CD4-positive, alpha-beta T cell treated with Interleukin-15 for 4 hours (primary cell): ENCODE results near the gene EIF3M.
A peak's percentile ranks its signal among the peaks of the same experiment; 100 is the strongest.
"Not testable (repeated sequence)": the region's sequence is repeated elsewhere in the genome, so short reads cannot be mapped to it uniquely, and the experiment has no call there.

Experiments used
- DNase-seq: peaks from one replicate; pipeline ENCODE4 v3.0.0-alpha.2; 2020; ENCODE audit warnings: low spot score

EIF3M gene

DNA sequence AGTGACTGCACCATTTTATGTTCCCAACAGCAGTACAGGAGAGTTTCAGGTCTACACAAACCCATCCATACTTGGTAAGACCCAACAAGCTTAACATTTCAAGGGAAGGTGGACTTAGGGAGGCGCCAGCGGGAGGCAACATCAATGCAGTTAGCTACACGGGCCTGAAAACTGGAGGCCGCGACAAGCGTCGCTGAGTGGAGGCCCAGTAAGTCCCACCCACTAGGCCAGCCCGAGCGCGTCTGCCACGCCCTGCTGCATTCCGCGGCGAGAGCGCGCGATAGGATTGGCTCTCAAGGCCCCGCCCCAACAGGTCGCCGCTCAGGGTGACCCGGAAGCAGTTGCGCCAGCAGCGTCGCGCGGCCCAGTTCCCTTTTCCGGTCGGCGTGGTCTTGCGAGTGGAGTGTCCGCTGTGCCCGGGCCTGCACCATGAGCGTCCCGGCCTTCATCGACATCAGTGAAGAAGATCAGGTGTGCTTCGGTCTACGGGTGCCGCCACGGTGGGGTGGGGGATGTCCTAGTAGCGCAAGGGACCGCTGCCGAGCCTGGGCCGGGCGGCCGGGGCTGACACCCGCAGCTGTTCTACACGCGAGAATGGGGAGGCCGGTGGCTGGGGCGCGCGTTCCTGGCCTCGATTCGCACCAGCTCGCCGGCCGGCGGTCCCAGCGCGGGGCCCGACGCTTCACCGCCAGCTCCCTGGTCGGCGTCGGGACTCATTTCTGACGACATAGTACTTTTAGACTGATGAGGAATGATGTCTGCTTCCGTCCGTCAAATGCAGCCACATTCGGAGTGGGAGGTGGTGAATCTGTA is at the start of gene EIF3M:
EIF3M (plus strand) TSS at position 373 of the 813 bp plus-strand sequence; CDS start at position 430, 57 bp downstream.
- peak; percentile 96 for DNase-seq

DNA sequence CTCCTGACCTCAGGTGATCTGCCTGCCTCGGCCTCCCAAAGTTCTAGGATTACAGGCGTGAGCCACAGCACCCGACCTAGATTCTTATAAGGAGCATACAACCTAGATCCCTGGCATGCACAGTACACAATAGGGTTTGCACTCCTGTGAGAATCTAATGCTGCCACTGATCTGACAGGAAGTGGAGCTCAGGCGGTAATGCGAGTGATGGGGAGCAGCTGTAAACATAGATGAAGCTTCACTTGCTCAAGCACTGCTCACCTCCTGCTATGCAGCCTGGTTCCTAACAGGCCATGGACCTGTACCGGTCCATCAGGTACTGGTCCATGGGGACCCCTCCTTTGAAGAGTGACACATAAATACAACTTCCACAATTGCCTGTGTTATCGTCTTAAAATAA is 44.8 kb upstream of the EIF3M start:
- no peak for DNase-seq

DNA sequence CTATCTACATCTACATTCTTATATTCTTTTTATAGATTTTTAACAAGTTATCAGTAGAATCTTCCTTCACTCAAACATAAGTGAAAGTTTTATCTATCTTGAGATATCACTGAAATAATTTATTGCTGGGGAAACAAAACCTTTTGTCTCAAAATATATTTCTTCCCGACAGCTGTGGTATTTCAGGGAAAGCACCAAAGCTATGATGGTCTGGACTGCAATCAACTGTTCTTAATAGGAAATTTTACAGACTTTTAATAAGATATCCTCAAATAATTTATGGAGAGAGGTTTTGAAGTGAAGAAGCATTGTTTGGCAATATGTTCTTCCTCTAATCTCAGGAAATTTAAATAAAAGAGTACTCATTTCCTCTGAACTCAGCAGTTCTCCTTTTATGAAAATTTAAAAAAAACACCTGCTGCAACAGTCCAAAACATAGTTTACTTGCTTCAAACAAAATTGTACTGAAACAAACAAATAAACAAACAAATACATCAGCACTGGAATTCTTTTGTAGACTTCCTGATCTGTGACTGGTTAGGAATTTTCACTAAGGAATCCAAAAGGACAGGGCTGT is 33.9 kb upstream of the EIF3M start:
- DNase-seq = no peak

DNA sequence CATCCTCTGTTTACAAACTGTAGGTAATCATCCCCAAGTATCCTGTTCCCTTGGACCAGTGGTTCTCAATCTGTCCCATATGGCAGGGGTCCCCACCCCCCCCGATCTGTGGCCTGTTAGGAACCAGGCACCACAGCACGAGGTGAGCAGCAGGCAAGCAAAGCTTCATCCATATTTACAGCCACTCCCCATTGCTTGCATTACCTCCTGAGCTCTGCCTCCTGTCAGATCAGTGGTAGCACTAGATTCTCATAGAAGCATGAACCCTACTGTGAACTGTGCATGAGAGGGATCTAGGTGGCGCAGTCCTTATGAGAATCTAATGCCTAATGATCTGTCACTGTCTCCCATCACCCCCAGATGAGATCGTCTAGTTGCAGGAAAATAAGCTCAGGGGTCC is 33.4 kb upstream of the EIF3M start:
- DNase-seq = no peak

DNA sequence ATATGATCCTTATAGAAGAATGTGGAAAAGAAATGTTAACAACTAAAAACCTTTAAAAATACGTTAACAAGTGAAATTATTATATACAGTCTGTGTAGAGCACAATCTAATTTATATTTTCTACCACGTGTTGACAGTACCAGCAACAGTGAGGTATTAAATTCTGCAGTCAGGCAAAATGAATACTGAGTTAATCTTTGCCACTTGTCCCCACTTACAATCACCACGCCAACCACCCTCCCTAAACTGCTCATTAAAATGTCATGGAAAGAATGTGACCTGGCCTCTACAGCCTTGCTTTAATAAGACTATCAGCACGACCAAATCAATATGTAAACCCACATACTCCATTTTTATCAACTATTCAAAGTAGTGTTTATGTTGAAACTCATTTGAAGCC is 28.5 kb upstream of the EIF3M start:
- no peak for DNase-seq

DNA sequence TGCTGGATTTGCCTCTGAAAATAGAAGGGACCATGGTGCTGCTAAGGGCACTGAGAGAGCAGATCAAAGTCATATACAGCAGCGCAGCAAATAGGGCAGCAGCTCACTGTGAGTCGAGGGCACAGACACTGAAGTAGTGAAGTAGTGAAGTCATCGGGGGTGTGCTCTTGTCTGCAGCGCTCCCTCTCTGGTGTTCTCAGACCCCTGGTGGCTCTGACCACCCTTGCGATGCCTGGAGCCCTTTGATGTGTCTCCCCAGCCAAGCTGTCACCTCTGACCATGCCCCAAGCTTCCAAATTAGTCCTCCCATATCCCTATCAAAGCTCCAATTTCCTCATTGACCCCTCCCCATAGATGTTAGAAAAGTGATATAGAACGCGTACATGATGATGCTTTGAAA is 27.7 kb upstream of the EIF3M start:
- no peak for DNase-seq

DNA sequence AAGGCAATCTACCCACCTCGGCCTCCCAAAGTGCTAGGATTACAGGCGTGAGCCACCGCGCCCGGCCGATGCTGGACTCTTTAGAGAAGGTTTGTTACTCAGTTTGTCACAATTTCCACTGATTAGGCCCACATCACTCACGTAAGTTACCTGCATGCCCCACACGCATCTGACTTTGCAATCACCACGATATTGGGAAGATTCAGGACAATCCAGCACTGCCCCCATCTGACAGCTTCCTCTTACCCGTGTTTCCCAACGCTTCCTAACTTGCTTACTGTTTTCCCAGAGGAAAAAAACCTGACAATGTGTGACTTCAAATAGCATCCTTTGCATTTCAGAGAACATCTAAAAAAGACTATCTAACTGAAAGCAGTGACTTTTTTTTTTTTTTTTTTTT is 21.8 kb upstream of the EIF3M start:
- DNase-seq = no peak

DNA sequence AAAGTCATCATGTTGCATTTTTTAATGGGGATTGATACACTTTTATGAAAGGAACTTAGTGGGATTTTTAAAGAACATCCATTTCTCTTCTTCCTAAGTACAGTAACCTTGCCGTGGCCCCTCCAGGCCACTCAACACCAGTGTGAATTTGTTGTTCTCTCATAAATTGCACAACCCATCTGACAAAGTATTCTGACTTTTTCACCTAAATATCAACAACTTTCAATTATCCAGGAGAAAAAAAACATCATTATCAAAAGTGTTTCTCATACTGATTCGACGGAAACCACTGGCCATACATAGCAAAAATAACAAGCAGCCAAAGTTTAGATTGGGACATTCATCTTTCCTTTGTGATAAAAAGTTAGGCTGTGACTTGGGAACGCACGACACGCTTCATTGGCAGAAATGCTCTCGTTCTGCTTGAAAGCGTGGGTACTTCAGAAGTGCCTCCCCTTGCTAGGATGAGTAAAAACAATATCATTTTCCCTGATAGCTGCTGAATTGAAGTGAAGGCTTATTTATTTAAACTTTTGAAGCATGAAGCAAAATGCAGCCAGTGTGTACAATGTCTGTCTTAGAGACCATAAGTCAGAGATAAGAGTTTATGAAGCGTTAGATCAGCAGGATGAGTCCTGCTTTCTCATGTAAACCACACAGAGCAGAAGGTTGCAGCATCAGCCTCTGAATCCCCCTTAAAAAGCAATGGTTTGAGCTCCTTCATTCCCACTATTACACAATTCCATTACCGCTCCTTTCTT is 20.6 kb upstream of the EIF3M start:
- no peak for DNase-seq

DNA sequence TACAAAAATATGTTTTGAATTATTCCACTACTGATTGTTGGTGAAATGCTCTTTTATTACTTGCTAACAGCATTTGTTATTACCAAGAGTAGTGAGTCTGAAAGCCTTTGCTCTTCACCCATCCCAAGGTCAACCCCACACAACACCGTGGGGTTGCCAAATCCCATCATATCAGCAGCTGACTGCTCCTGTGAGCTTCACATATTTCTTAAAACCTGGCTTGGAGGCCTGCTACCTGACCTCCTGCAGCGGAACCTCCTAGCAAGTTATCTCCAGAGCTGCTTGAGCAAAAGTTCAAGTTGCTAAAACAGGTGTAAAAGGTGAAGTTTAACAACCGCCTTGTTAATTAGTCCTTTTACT is 20.1 kb upstream of the EIF3M start:
- no peak for DNase-seq

DNA sequence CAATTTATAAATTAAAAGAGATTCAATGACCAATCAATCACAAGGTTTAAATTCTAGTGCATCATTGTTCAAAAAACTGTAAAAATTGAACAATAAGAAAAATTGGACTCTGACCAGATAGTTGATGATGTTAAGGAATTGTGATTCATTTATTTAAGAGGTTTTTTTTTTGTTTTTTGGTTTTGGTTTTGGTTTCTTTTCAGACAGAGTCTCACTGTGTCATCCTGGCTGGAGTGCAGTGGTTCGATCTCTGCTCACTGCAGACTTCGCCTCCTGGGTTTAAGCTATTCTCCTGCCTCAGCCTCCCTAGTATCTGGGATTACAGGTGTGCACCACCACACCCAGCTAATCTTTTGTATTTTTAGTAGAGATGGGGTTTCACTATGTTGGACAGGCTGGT is 17.1 kb upstream of the EIF3M start:
- no peak for DNase-seq

DNA sequence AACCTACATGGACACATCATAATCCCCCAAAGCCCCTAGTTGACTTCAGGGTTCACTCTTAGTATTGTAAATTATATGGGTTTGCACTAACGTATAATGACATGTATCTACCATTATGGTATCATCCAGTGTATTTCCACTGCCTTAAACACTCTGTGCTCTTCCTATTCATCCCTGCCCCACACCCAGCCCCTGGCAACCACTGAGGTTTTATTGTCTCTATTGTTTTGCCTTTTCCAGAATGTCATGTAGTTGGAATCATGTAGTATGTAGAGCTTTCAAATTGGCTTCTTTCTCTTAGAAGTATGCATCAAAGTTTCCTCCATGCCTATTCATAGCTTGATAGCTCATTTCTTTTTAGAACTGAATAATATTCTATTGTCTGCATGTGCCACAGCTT is 16.5 kb upstream of the EIF3M start:
- DNase-seq = no peak

DNA sequence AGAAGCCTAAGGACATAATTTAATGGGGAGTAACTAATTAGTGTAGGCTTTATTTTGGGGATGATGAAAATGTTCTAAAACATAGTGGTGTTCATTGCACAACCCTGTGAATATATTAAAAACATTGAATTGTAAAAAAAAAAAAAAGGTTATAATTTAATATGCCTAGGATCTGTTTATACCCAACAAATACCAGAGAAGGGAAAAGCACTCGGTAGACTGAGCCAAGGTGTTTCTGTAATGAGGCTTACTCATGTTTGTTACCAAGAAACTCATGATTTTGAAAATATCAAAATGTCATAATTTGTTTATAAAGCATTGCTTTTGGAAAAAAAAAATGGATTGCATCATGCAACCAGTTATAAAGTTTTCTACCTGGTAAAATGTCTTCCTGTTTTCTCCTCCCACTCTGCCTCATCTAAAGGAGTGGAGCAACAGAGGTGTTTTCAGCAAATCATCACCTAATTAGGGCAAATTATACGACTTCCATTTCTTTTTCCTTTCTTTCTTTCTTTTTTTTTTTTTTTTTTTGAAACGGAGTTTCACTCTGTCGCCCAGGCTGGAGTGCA is 14.2 kb upstream of the EIF3M start:
- DNase-seq = no peak

DNA sequence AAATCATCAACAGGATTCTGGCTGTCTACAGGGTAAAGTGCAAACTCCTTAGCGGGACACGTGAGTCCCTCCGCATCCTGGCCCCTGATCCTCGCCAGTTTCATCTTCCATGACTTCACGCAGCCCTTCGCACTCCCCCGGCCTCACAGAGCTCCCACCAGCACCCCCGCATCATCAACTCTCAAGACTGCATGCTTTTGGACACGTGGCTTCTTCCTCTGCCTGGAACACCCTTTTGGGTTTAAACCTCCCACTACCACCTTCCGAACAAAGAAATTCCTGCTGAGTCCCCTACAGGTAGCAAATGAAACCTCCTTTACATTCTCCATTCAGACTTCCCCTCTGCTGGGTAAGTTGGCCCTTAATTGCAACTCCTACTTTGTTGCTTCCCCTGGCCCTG is 12.6 kb upstream of the EIF3M start:
- no peak for DNase-seq

DNA sequence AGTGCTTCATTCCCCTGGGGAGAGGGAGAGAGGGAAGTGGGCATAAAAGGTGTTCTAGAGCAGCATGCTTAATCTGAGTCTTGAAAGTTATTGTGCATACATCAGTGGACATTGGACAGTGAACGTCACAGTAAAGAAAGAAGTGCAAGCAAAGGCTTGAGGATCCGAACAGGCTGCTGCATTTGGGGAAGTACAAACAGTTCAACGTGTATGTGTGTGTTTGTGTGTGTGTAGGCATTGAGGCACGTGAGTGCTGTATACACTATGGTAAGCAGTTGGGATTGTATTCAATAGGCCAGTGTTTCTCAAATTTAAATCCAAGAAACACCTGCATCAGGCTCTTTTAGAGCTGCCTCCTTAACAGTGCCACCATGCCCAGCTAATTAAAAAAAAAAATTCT is 10.4 kb upstream of the EIF3M start:
- DNase-seq = no peak

DNA sequence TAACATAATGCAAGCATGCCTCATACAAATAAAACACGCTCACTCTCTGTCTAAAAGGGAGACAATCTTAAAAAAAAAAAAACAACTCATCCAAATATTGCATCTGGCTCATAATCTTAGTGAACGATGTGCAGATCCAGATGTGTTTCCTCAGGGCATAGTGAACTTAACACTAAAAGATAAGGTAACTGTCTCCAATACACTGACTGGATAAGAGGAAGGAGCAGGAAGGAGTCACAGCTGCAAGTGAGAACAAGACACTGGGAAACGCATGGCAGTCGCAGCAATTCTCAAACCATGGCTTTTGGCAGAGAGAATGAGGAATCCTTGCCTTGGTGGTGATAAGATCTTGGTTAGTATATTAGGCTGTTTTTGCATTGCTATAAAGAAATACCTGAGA is 9.2 kb upstream of the EIF3M start:
- no peak for DNase-seq

DNA sequence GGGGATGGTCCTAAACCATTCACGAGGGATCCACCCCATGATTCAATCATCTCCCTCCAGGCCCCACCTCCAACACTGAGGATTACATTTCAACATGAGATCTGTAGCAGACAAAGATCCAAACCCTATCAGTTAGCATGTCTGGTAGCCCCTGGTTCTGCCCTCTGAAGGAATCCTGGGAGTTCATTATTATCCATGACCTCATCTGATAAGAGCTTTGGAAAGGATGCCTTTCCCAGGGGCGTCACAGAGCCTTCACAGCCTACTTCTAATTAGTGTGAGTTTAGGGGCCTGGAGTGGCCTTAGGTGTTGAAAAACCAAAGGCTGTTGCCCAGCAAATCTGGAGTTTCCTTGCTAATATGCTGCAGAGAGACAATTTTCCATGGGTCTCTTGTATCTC is 8.6 kb upstream of the EIF3M start:
- no peak for DNase-seq

DNA sequence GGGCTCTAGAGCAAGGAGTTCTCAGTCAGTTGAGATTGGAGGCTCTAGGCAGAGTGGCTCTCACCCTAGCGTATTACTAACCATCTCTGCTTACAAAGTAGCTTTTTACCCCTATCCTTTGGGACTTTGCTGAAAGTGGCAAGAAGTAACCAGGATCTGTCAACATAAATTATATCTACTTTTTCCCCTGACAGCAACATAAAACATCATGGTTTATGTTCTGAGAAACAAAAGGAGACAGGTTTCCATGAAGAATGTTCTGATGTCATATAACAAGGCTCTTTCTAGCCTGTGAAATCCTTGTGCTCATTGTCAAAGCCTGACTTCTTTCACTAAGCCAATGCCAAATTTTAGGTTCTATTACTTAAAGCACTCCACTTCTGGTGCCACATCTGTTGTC is 7.2 kb upstream of the EIF3M start:
- DNase-seq = no peak

DNA sequence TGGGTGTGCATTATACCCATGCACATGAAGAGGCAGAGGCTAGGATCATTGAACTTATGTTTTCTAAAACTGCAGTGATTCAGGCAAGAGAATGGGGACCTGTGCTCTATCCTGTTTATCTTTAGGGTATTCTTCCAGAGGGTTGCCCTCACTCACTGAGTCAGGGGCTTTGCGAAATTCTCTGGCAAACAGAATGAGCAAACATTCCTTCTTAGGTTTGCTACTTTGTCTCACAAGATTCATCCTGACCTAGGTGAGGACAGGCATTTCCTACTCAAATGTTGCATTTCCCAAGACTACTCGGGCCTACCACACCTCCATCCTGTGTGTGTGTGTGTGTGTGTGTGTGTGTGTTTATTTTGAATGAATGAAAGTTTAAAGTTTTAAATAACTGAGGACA is 2.7 kb upstream of the EIF3M start:
- no peak for DNase-seq

DNA sequence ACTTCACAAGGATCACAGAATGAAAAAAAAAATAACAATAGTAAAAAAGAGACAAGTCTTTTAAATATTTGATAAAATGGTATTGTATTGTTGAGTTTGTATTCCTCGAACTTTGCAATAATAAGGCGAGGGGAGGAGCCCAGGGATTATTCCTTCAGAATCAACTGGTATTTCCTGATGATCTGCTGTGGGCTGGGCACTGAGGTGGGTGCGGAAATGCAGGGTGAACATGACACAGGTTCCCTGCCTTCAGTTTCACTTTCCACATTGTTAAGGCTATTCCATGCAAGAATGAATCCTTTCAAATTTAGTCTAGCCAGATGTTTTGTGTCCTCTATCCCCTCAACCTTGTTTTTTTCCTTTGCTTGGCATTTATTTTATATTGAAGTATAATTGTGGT is 2.1 kb upstream of the EIF3M start:
- DNase-seq = no peak

DNA sequence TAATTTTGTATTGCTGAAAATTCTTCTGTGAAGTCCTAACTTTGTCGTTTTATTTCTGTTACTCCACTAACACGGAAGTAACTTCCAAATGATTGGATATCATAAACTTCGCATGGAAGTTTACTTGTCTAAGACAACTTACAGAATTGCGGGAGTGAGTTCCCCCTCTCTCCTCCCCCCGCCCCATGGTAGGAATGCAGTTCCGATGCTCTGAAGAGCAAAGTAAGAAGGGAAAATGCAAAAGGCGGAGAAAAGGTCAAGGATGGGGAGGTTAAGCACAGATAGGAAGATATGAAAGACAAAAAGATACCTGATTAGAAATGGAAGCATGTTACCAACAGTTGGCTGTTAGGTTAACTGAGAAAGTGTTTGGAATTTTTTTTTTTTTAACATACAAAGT is 1.3 kb downstream of the EIF3M start:
- DNase-seq = no peak

DNA sequence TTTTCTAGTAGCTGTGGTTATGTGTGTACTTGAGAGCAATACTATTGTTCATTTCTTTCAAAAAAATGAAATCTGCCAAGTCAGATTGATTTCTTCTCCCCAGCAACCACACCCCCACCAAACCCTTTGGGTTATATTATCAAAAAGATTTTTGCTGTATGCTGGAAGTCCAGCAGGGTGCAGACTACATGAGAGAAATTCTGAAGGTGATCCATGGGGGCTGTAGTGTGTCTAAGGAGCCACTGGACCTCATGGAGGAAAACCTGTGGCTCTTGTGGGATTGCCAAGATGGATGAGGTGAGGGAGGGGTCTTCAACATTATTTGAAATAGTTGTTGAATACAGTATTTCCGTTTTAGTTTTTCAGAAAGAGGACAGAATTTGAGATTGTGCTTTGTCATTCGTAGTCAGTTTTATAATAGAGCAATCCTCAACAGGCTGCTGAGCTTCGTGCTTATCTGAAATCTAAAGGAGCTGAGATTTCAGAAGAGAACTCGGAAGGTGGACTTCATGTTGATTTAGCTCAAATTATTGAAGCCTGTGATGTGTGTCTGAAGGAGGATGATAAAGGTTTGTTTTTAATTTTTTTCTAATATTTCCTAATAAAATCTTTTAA is 3.1 kb downstream of the EIF3M start:
- DNase-seq = no peak

DNA sequence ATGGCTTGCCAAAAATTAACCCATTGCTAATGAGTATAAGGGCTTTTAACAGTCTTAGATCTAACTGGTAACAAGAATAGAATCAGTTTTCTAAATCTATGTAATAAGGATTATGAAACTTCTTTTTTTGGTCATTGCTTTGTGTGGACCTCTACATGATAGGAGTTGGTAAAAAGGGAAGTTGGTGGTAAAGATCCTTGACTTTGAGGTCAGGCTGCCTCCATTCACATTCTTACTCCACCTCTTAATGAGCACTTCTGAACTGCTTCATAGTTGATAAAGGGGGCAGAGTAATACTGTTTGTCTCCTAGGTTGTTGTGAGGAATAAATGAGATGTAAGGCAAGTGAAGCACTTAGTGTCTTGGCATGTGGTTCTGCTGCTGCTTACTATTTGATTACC is 10.6 kb downstream of the EIF3M start:
- no peak for DNase-seq

DNA sequence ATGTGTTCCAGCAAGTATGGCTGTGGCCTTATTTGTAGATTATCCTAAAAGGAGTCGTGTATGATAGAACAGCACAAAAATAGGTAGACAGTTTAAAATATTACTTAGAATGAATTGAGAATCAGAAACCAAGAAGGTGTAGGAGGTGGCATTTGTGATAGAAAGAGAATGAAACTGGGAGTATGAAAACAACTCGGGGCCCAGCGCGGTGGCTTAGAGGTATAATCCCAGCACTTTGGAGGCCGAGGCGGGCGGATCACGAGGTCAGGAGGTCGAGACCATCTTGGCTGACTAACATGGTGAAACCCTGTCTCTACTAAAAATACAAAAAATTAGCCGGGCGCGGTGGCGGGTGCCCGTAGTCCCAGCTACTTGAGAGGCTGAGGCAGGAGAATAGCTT is 12.5 kb downstream of the EIF3M start:
- DNase-seq = not testable (repeated sequence)
